Liver (tissue), 9 donors: ENCODE measurements around the gene SARM1. TPM values are rescaled to one million over a fixed set of nuclear protein-coding genes. Genes with fewer than 3 reads are reported as not detected.

ENCODE experiments used
- DNase-seq: peaks from one replicate; pipeline ENCODE4 v3.0.0-alpha.2; 2017; ENCODE audit warnings: low spot score
- H3K27ac ChIP-seq, 2 donors: one replicate each; pipeline ENCODE4 v1.7.0; 2013; ENCODE audit warnings: inconsistent platforms in 2 of 2, low read length in 2 of 2, control low read depth in 1 of 2, low read depth in 1 of 2, mild to moderate bottlenecking in 1 of 2
- H3K27me3 ChIP-seq, 4 donors: one replicate each; pipeline versions ENCODE4 v1.6.1 to v1.7.0; 2013; ENCODE audit warnings: low read length in 3 of 4, inconsistent platforms in 1 of 4, mild to moderate bottlenecking in 1 of 4, moderate library complexity in 1 of 4; ENCODE audit not compliant: control insufficient read depth in 4 of 4, insufficient read depth in 4 of 4
- H3K36me3 ChIP-seq, 4 donors: one replicate each; pipeline versions ENCODE4 v1.6.1 to v1.7.0; 2013; ENCODE audit warnings: low read length in 3 of 4, mild to moderate bottlenecking in 3 of 4, low read depth in 1 of 4, moderate library complexity in 1 of 4; ENCODE audit not compliant: control insufficient read depth in 4 of 4, insufficient read depth in 3 of 4
- H3K4me1 ChIP-seq, 4 donors: one replicate each; pipeline versions ENCODE4 v1.6.1 to v1.7.0; 2013; ENCODE audit warnings: low read length in 3 of 4, mild to moderate bottlenecking in 3 of 4, moderate library complexity in 1 of 4; ENCODE audit not compliant: control insufficient read depth in 4 of 4, insufficient read depth in 4 of 4
- H3K4me3 ChIP-seq, 3 donors: one replicate each; pipeline versions ENCODE4 v1.6.1 to v1.7.0; 2013; ENCODE audit warnings: low read length in 3 of 3, control low read depth in 1 of 3, low read depth in 1 of 3, mild to moderate bottlenecking in 1 of 3
- H3K9ac ChIP-seq, 2 donors: one replicate each; pipeline ENCODE4 v1.7.0; 2013; ENCODE audit warnings: low read length in 2 of 2, mild to moderate bottlenecking in 2 of 2, moderate library complexity in 2 of 2, control low read depth in 1 of 2, low read depth in 1 of 2
- H3K9me3 ChIP-seq, 4 donors: one replicate each; pipeline versions ENCODE4 v1.6.1 to v1.7.0; 2013; ENCODE audit warnings: low read length in 3 of 4; ENCODE audit not compliant: control insufficient read depth in 4 of 4
- CTCF ChIP-seq: fragments of 150-350 bp; IDR thresholded peaks from 2 replicates; pipeline ENCODE4 v1.5.1; 2017; ENCODE audit warnings: improper control_type of control experiment, low read depth, low read length; ENCODE audit not compliant: missing input control
- EGR1 ChIP-seq, 2 donors: IDR thresholded peaks; 2 replicates each; pipeline ENCODE4 v1.6.1; 2016 to 2018; ENCODE audit warnings: antibody characterized with exemption in 2 of 2, low read depth in 2 of 2
- FOXA1 ChIP-seq: IDR thresholded peaks from 2 replicates; pipeline ENCODE4 v1.6.1; 2016; ENCODE audit warnings: antibody characterized with exemption
- FOXA2 ChIP-seq: IDR thresholded peaks from 2 replicates; pipeline ENCODE4 v1.6.1; 2016; ENCODE audit warnings: antibody characterized with exemption
- GABPA ChIP-seq, 2 donors: IDR thresholded peaks in 1 of 2; conservative IDR thresholded peaks in 1 of 2; 2 replicates each; pipeline ENCODE4 v1.6.1; 2016; ENCODE audit warnings: antibody characterized with exemption in 2 of 2, mild to moderate bottlenecking in 1 of 2, moderate library complexity in 1 of 2
- HNF4A ChIP-seq, 2 donors: conservative IDR thresholded peaks; 2 replicates each; pipeline ENCODE4 v1.6.1; 2016; ENCODE audit warnings: antibody characterized with exemption in 2 of 2, mild to moderate bottlenecking in 2 of 2
- HNF4G ChIP-seq: IDR thresholded peaks from 2 replicates; pipeline ENCODE4 v1.6.1; 2016; ENCODE audit warnings: antibody characterized with exemption
- JUND ChIP-seq, 2 donors: IDR thresholded peaks; 2 replicates each; pipeline ENCODE4 v1.6.1; 2016; ENCODE audit warnings: antibody characterized with exemption in 2 of 2
- NR2F2 ChIP-seq: IDR thresholded peaks from 2 replicates; pipeline ENCODE4 v1.6.1; 2016; ENCODE audit warnings: antibody characterized with exemption
- RAD21 ChIP-seq, 2 donors: IDR thresholded peaks; 2 replicates each; pipeline ENCODE4 v1.6.1; 2016; ENCODE audit warnings: antibody characterized with exemption in 2 of 2, mild to moderate bottlenecking in 2 of 2
- RXRA ChIP-seq, 2 donors: IDR thresholded peaks; 2 replicates each; pipeline ENCODE4 v1.6.1; 2017 to 2018; ENCODE audit warnings: antibody characterized with exemption in 2 of 2, mild to moderate bottlenecking in 1 of 2
- SP1 ChIP-seq: IDR thresholded peaks from 2 replicates; pipeline ENCODE4 v1.6.1; 2018; ENCODE audit warnings: antibody characterized with exemption, mild to moderate bottlenecking
- TAF1 ChIP-seq: conservative IDR thresholded peaks from 2 replicates; pipeline ENCODE4 v1.6.1; 2016; ENCODE audit warnings: antibody characterized with exemption, mild to moderate bottlenecking
- YY1 ChIP-seq: IDR thresholded peaks from 2 replicates; pipeline ENCODE4 v1.6.1; 2016; ENCODE audit warnings: antibody characterized with exemption, mild to moderate bottlenecking
- ZBTB33 ChIP-seq: IDR thresholded peaks from 2 replicates; pipeline ENCODE4 v1.6.1; 2016; ENCODE audit warnings: antibody characterized with exemption
- WGBS: extraction: QIAGEN DNeasy Blood & Tissue Kit; methylation state at CpG from one replicate; pipeline ENCODE4 v1.1.7; 2013; 5-methylcytosine and 5-hydroxymethylcytosine counted together
- polyA plus RNA-seq, 2 donors: library from polyadenylated mRNA; stranded (reverse) in 1 of 2; unstranded in 1 of 2; fragments of 200-250 nt in 1 of 2; fragments of >200 nt in 1 of 2; fragmentation: Nextera tagmentation in 1 of 2; extraction: Ambion mirVana in 1 of 2; gene quantifications; one replicate each; pipeline versions ENCODE4 v1.2.1 to v1.2.3, GENCODE V29; 2013 to 2015
- total RNA-seq, 2 donors: library from RNA; depleted of rRNA; stranded (reverse); fragments of >200 nt; gene quantifications; one replicate each; pipeline ENCODE4 v1.2.3, GENCODE V29; 2014
- TF ChIP-seq, protein P1 (sequence below): IDR thresholded peaks from 2 replicates; pipeline ENCODE4 v1.6.1; 2016; ENCODE audit warnings: antibody characterized with exemption
- TF ChIP-seq, protein P2 (sequence below): IDR thresholded peaks from 2 replicates; pipeline ENCODE4 v1.6.1; 2016; ENCODE audit warnings: antibody characterized with exemption
- TF ChIP-seq, protein P3 (sequence below): IDR thresholded peaks from 2 replicates; pipeline ENCODE4 v1.6.1; 2016; ENCODE audit warnings: antibody characterized with exemption, mild to moderate bottlenecking
- donor health status: healthy.
- donor health status: healthy.
- donor health status: healthy.
- donor health status: healthy.
- donor health status: healthy.

Gene SARM1
- total and polyA plus RNA-seq, 4 donors, result 2.4 to 5.4 (median 5.1) TPM

GRCh38 chr17:28443901-28444638, 72.6 kb downstream of the SARM1 start (continued):
- no peak for TF ChIP-seq CTCF

GRCh38 chr17:28446716-28447395, 75.4 kb downstream of the SARM1 start:
- H3K27ac ChIP-seq, result no peak overlapping the region
- peaks cover 0 to 12% (median 5%) of the 10 kb centered on the region in 4 donors for H3K4me1 ChIP-seq
- WGBS, result 95% methylated on average over 8 of the region's 8 CpGs
- TF ChIP-seq, protein P1, sequence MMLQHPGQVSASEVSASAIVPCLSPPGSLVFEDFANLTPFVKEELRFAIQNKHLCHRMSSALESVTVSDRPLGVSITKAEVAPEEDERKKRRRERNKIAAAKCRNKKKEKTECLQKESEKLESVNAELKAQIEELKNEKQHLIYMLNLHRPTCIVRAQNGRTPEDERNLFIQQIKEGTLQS, result no peak
- TF ChIP-seq YY1 (no peak), TAF1 (no peak), GABPA (IDR thresholded peaks at IDR 0.05 in 1 of 2, conservative IDR thresholded peaks at IDR 0.05 in 1 of 2) (no peak), RAD21 (IDR thresholded peaks at IDR 0.05) (no peak), HNF4A (conservative IDR thresholded peaks at IDR 0.05) (no peak), FOXA2 (no peak), HNF4G (no peak), EGR1 (IDR thresholded peaks at IDR 0.05; ENCODE audit: low read depth in 2 of 2) (no peak), NR2F2 (no peak), SP1 (no peak), FOXA1 (no peak), JUND (IDR thresholded peaks at IDR 0.05) (no peak), RXRA (IDR thresholded peaks at IDR 0.05) (no peak), CTCF (no peak), ZBTB33 (no peak)
- TF ChIP-seq, protein P2, sequence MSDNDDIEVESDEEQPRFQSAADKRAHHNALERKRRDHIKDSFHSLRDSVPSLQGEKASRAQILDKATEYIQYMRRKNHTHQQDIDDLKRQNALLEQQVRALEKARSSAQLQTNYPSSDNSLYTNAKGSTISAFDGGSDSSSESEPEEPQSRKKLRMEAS, result no peak
- TF ChIP-seq, protein P3, sequence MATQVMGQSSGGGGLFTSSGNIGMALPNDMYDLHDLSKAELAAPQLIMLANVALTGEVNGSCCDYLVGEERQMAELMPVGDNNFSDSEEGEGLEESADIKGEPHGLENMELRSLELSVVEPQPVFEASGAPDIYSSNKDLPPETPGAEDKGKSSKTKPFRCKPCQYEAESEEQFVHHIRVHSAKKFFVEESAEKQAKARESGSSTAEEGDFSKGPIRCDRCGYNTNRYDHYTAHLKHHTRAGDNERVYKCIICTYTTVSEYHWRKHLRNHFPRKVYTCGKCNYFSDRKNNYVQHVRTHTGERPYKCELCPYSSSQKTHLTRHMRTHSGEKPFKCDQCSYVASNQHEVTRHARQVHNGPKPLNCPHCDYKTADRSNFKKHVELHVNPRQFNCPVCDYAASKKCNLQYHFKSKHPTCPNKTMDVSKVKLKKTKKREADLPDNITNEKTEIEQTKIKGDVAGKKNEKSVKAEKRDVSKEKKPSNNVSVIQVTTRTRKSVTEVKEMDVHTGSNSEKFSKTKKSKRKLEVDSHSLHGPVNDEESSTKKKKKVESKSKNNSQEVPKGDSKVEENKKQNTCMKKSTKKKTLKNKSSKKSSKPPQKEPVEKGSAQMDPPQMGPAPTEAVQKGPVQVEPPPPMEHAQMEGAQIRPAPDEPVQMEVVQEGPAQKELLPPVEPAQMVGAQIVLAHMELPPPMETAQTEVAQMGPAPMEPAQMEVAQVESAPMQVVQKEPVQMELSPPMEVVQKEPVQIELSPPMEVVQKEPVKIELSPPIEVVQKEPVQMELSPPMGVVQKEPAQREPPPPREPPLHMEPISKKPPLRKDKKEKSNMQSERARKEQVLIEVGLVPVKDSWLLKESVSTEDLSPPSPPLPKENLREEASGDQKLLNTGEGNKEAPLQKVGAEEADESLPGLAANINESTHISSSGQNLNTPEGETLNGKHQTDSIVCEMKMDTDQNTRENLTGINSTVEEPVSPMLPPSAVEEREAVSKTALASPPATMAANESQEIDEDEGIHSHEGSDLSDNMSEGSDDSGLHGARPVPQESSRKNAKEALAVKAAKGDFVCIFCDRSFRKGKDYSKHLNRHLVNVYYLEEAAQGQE, result no peak
- no peak overlapping the region for H3K4me3 ChIP-seq
- no peaks in the 10 kb centered on the region for H3K36me3 ChIP-seq
- no peaks in the 10 kb centered on the region for H3K9me3 ChIP-seq
- H3K27me3 ChIP-seq, result no peaks in the 10 kb centered on the region
- no peak overlapping the region for H3K9ac ChIP-seq
- DNase-seq, result no peak
